ENCODE data around the gene SNX24.

- TF ChIP-seq CTCF (conservative IDR thresholded peaks at IDR 0.05) (no peak), EZH2 (IDR thresholded peaks at IDR 0.05; ENCODE audit: low read depth) (no peak)
These were observed 139.7 kb downstream of the SNX24 start for GRCh38 chr5:122985006-122985700.

Measured in PC-9 (cell line).